Stimulated activated CD8-positive, alpha-beta memory T cell treated with anti-CD3 and anti-CD28 coated beads, Interleukin-4, amount 100 ng/mL, for 4 hours (primary cell): ENCODE measurements around the gene FXR2.

ENCODE experiments used
- DNase-seq, 2 donors: peaks; one replicate each; pipeline ENCODE4 v3.0.0-alpha.2; 2020; ENCODE audit warnings: low read depth in 2 of 2, low spot score in 1 of 2

Gene FXR2

DNA sequence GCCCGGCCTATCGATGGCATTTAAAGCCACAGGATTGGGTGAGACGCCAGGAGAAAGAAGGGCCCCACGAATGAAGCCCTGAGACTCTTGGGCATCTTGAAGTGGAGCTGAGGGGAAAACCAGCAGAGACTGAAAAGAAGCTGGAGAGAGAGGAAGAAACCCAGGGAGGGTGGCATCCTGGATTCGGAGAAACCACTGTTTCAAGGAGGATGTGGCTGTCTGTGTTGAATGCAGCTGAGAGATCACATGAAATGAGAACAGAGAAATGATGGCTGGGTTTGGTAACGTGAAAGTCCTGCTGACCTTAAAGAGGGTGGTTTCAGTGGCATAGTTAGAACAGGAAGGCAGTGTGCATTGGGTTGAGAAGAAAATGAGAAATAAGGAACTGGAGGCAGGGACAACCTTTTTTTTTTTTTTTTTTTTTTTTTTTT lies 62.1 kb downstream of the FXR2 start:
- DNase-seq, result no peak

DNA sequence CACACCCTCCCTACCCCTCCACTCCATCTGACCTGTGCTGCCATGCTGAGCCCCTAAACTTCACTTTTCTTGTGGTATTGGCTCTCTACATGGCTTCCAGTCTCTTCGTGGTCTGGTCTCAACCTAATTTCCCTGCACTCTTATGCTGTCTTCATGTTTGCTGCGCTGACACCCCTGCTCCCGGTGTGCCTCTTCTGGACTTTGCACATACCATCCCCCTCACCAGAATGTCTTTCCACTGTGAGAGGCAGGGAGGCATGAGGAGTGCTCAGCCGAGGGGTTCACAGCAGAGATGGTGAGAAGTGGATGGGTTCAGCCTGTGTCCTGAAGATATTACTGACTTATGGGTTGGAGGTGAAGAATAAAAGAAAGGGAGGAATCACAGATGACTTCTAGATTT lies 63.3 kb downstream of the FXR2 start:
- DNase-seq, result no peak

DNA sequence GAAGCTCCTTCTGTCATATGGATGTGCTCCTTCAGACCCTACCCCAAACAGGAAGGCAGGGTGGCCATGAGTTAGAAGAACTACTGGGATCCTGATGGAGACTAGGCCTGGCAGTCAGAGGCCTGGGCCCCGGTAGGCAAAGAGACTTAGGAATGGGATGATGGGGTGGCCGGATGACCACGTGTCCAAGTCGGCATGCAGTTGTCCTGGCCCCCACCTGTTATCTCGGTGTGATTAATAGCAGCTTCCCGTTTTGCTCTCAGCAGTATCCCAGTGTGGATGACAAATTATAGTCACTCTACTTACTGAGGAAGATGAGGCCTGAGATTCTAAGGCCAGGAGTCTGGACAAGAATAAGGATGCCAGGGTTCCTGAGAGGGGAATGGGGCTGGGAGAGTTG lies 64.4 kb downstream of the FXR2 start:
- no peak for DNase-seq

DNA sequence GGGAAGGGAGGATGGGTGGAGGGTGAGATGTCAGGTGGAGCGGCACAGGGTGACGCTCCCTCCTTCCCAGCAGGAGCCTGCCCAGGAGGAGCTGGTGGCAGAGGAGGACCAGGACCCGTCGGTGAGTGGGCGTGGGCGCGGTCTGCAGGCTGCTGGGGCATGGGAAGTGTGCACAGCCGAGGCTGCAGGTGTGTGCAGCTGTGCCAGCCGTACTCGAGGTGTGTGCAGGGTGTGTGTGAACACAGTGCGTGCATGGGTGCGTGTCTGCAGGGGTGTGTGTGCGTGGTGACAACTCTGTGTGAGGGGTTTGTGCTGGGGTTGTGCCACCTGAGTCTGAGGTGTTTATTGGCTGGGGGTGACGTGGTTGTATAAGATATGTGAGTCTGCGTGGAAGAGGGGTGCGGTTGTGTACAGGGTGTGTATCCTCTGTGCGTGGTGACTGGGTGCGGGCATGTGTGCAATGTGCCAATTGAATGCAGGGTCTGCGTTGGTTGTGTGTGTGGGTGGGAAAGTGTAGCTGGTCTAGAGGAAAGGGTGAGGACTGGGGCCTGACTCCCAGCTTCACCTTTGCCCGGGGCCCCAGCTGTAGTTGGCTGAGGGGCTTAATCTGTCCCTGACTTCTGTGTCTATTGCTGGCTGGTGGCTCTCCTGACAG lies 65.2 kb downstream of the FXR2 start:
- DNase-seq, result no peak

DNA sequence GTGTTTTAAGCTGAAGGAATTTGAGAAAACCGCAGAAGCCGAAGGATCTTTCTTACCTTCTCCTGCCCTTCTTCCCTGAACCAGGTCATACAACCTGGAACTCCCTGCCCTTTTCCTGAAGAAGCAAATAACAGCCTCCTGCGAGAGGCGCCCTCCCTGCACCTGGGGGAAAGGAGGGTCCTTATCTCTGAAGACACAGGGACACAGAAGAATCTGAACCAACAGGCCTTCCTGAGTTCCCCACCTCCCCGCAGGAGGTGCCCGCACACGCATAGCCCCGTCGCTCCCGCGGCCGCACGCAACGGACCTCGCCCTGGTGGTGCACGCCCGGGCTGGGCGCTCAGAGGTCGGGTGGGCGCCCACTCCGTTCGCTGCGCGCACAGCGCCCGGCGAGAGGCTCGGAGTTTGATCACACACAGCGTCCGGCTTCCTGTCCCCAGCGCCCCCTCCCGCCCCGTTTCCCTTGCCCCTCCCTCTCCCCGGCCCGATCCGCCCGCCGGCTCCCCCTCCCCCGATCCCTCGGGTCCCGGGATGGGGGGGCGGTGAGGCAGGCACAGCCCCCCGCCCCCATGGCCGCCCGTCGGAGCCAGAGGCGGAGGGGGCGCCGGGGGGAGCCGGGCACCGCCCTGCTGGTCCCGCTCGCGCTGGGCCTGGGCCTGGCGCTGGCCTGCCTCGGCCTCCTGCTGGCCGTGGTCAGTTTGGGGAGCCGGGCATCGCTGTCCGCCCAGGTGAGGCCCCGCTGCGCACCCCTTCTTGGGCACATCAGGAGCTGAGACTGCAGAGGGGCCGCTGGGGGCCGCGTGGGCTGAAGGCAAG lies 65.9 kb downstream of the FXR2 start, which contains the start of gene TNFSF12:
TNFSF12 (plus strand) TSS at position 474 of the 816 bp plus-strand sequence; CDS start at position 570, 96 bp downstream.
- peak in 1 of 2 donors; percentile 35 for DNase-seq

DNA sequence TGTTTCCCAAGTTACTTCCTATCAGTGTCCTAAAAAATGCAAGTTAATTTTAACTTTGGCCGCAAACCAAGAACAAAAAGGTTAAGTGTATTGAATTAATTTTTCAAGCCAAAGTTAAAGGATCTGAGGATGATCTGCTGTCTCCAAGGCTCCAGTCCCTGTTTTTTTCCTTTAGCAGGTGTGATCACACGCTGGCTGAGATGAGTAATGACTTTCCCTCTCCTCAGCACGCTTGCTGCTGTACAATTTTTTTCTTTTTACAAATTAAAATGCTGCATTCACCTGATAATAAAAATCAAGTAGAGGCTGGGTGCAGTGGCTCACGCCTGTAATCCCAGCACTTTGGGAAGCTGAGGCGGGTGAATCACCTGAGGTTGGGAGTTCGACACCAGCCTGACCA lies 69.8 kb downstream of the FXR2 start:
- DNase-seq, result no peak
